OCI-LY1 (cell line): ENCODE results near the gene VTI1A.

Experiments used
- CTCF ChIP-seq: fragments of 200-600 bp; sonication (generic), shearing (Covaris generic); IDR thresholded peaks from 2 replicates; pipeline ENCODE4 v1.5.1; 2017; ENCODE audit warnings: mild to moderate bottlenecking, antibody characterized with exemption, low read length, moderate library complexity, mixed read lengths
- EZH2 ChIP-seq: fragments of 200-600 bp; sonication (generic), shearing (Covaris generic); IDR thresholded peaks from 2 replicates; pipeline ENCODE4 v1.8.0; 2017; ENCODE audit warnings: borderline replicate concordance, mixed run types, mild to moderate bottlenecking, antibody characterized with exemption, low read length, moderate library complexity, mixed read lengths

GRCh38 chr10:112724404-112724991, 277.5 kb downstream of the VTI1A start:
- TF ChIP-seq EZH2 (no peak), CTCF (no peak)
